Karpas-422 (cell line): Measurements from ENCODE around the gene THBS2. TPM values are rescaled to one million over a fixed set of nuclear protein-coding genes. Genes with fewer than 3 reads are reported as not detected.

ENCODE experiments used
- DNase-seq: peaks from one replicate; pipeline ENCODE4 v3.0.0-alpha.2; 2015
- H2AFZ ChIP-seq: fragments of 200-600 bp; sonication (generic); 2 replicates; pipeline ENCODE4 v1.6.1; 2014; ENCODE audit warnings: antibody characterized with exemption, low read length, mixed read lengths
- H3K27ac ChIP-seq: fragments of 200-600 bp; sonication (generic); 2 replicates; pipeline ENCODE4 v1.5.1; 2014; ENCODE audit warnings: mild to moderate bottlenecking, low read length, moderate library complexity
- H3K27me3 ChIP-seq: fragments of 200-600 bp; sonication (generic); 2 replicates; pipeline ENCODE4 v1.6.1; 2014; ENCODE audit warnings: low read length, mixed read lengths
- H3K36me3 ChIP-seq: fragments of 200-600 bp; sonication (generic); 2 replicates; pipeline ENCODE4 v1.6.1; 2014; ENCODE audit warnings: low read length, mixed read lengths; ENCODE audit not compliant: insufficient read depth
- H3K4me1 ChIP-seq: fragments of 200-600 bp; sonication (generic); 2 replicates; pipeline ENCODE4 v1.6.1; 2014; ENCODE audit warnings: mild to moderate bottlenecking, low read length, mixed read lengths
- H3K4me2 ChIP-seq: fragments of 200-600 bp; sonication (generic); 2 replicates; pipeline ENCODE4 v1.6.1; 2014; ENCODE audit warnings: low read length, low read depth, mild to moderate bottlenecking; ENCODE audit not compliant: poor library complexity, severe bottlenecking
- H3K4me3 ChIP-seq: fragments of 200-600 bp; sonication (generic); 2 replicates; pipeline ENCODE4 v1.5.1; 2014; ENCODE audit warnings: mild to moderate bottlenecking, antibody characterized with exemption, low read length, mixed read lengths
- H3K79me2 ChIP-seq: fragments of 200-600 bp; sonication (generic); 2 replicates; pipeline ENCODE4 v1.6.1; 2014; ENCODE audit warnings: mild to moderate bottlenecking, low read length, mixed read lengths
- H3K9ac ChIP-seq: fragments of 200-600 bp; sonication (generic); 2 replicates; pipeline ENCODE4 v1.6.0; 2014; ENCODE audit warnings: low read length
- H3K9me2 ChIP-seq: fragments of 200-600 bp; sonication (generic), shearing (Covaris generic); replicated peaks from 2 replicates; pipeline ENCODE4 v1.6.0; 2014; ENCODE audit warnings: mild to moderate bottlenecking, low read length, moderate library complexity; ENCODE audit not compliant: insufficient read depth
- H3K9me3 ChIP-seq: fragments of 300-700, 200-600 bp; sonication (generic); 2 replicates; pipeline ENCODE4 v1.6.1; 2014; ENCODE audit warnings: low read length, mixed read lengths
- H4K20me1 ChIP-seq: fragments of 200-600 bp; sonication (generic); 2 replicates; pipeline ENCODE4 v1.6.1; 2014; ENCODE audit warnings: mild to moderate bottlenecking, antibody characterized with exemption, low read length, low read depth; ENCODE audit not compliant: insufficient read depth
- total RNA-seq: library from RNA; depleted of rRNA; stranded (reverse); fragments of >200 nt; shearing (Covaris generic); gene quantifications from 2 replicates; pipeline ENCODE4 v1.2.3, GENCODE V29; 2014; ENCODE audit warnings: low replicate concordance

The THBS2 gene
- total RNA-seq, 1 experiment from 2014 or later, result not detected

GRCh38 chr6:169173532-169174268, 79.9 kb downstream of the THBS2 start:
- H3K4me1 ChIP-seq, result no peaks in the 10 kb centered on the region
- H4K20me1 ChIP-seq, result no peaks in the 10 kb centered on the region
- no peak overlapping the region for H3K4me3 ChIP-seq
- H3K27me3 ChIP-seq, result no peaks in the 10 kb centered on the region
- H3K9me3 ChIP-seq, result no peaks in the 10 kb centered on the region
- no peak overlapping the region for H3K4me2 ChIP-seq
- H3K36me3 ChIP-seq, result no peaks in the 10 kb centered on the region
- H3K9me2 ChIP-seq, result no peaks in the 10 kb centered on the region
- no peak overlapping the region for H2AFZ ChIP-seq
- no peak overlapping the region for H3K9ac ChIP-seq
- H3K27ac ChIP-seq, result no peak overlapping the region
- H3K79me2 ChIP-seq, result no peaks in the 10 kb centered on the region
- DNase-seq, result no peak

GRCh38 chr6:169172946-169173345, 80.7 kb downstream of the THBS2 start:
- Histone ChIP-seq H2AFZ (no peak overlapping the region), H3K4me3 (no peak overlapping the region), H4K20me1 (no peaks in the 10 kb centered on the region), H3K27me3 (no peaks in the 10 kb centered on the region), H3K4me2 (no peak overlapping the region), H3K9me2 (no peaks in the 10 kb centered on the region), H3K27ac (no peak overlapping the region), H3K9ac (no peak overlapping the region), H3K79me2 (no peaks in the 10 kb centered on the region), H3K4me1 (no peaks in the 10 kb centered on the region), H3K9me3 (no peaks in the 10 kb centered on the region), H3K36me3 (no peaks in the 10 kb centered on the region)
- DNase-seq, result no peak

- H3K4me1 ChIP-seq, result no peaks in the 10 kb centered on the region
- no peaks in the 10 kb centered on the region for H3K9me3 ChIP-seq
- H3K9me2 ChIP-seq, result no peaks in the 10 kb centered on the region
- no peaks in the 10 kb centered on the region for H4K20me1 ChIP-seq
- H3K79me2 ChIP-seq, result no peaks in the 10 kb centered on the region
- DNase-seq, result no peak
- H3K9ac ChIP-seq, result no peak overlapping the region
- no peak overlapping the region for H3K4me3 ChIP-seq
- no peak overlapping the region for H3K4me2 ChIP-seq
- no peaks in the 10 kb centered on the region for H3K36me3 ChIP-seq
- H3K27me3 ChIP-seq, result no peaks in the 10 kb centered on the region
- no peak overlapping the region for H3K27ac ChIP-seq
- no peak overlapping the region for H2AFZ ChIP-seq
These were observed 81.2 kb downstream of the THBS2 start for GRCh38 chr6:169172456-169172855.

GRCh38 chr6:169171951-169172350, 81.7 kb downstream of the THBS2 start:
- Histone ChIP-seq H3K4me2 (no peak overlapping the region), H4K20me1 (no peaks in the 10 kb centered on the region), H3K4me1 (no peaks in the 10 kb centered on the region), H3K36me3 (no peaks in the 10 kb centered on the region), H3K9me3 (no peaks in the 10 kb centered on the region), H3K9ac (no peak overlapping the region), H2AFZ (no peak overlapping the region), H3K79me2 (no peaks in the 10 kb centered on the region), H3K9me2 (no peaks in the 10 kb centered on the region), H3K27me3 (no peaks in the 10 kb centered on the region), H3K4me3 (no peak overlapping the region), H3K27ac (no peak overlapping the region)
- no peak for DNase-seq

- Histone ChIP-seq H2AFZ (no peak overlapping the region), H3K4me2 (no peak overlapping the region), H3K79me2 (no peaks in the 10 kb centered on the region), H3K27me3 (no peaks in the 10 kb centered on the region), H3K9ac (no peak overlapping the region), H3K9me3 (no peaks in the 10 kb centered on the region), H3K9me2 (no peaks in the 10 kb centered on the region), H3K4me1 (no peaks in the 10 kb centered on the region), H3K4me3 (no peak overlapping the region), H4K20me1 (no peaks in the 10 kb centered on the region), H3K36me3 (no peaks in the 10 kb centered on the region), H3K27ac (no peak overlapping the region)
- no peak for DNase-seq
These were observed 82.6 kb downstream of the THBS2 start for GRCh38 chr6:169171016-169171415.

GRCh38 chr6:169170583-169170955, 83.1 kb downstream of the THBS2 start:
- no peak overlapping the region for H3K4me3 ChIP-seq
- no peaks in the 10 kb centered on the region for H3K4me1 ChIP-seq

GRCh38 chr6:169169941-169170582, 83.6 kb downstream of the THBS2 start:
- no peak overlapping the region for H2AFZ ChIP-seq
- H3K79me2 ChIP-seq, result no peaks in the 10 kb centered on the region
- no peak for DNase-seq
- no peaks in the 10 kb centered on the region for H3K9me2 ChIP-seq
- H3K4me3 ChIP-seq, result no peak overlapping the region
- no peak overlapping the region for H3K4me2 ChIP-seq
- no peaks in the 10 kb centered on the region for H3K9me3 ChIP-seq
- no peaks in the 10 kb centered on the region for H4K20me1 ChIP-seq
- no peak overlapping the region for H3K27ac ChIP-seq
- H3K36me3 ChIP-seq, result no peaks in the 10 kb centered on the region
- no peaks in the 10 kb centered on the region for H3K4me1 ChIP-seq
- no peaks in the 10 kb centered on the region for H3K27me3 ChIP-seq
- H3K9ac ChIP-seq, result no peak overlapping the region

More at GRCh38 chr6:169170583-169170955, 83.1 kb downstream of the THBS2 start:
- H2AFZ ChIP-seq, result no peak overlapping the region
- no peak for DNase-seq
- no peaks in the 10 kb centered on the region for H3K27me3 ChIP-seq
- no peaks in the 10 kb centered on the region for H3K9me3 ChIP-seq
- H3K36me3 ChIP-seq, result no peaks in the 10 kb centered on the region
- no peak overlapping the region for H3K27ac ChIP-seq
- no peaks in the 10 kb centered on the region for H4K20me1 ChIP-seq
- H3K79me2 ChIP-seq, result no peaks in the 10 kb centered on the region
- H3K9ac ChIP-seq, result no peak overlapping the region
- H3K4me2 ChIP-seq, result no peak overlapping the region
- no peaks in the 10 kb centered on the region for H3K9me2 ChIP-seq

- Histone ChIP-seq H3K79me2 (no peaks in the 10 kb centered on the region), H4K20me1 (no peaks in the 10 kb centered on the region), H3K36me3 (no peaks in the 10 kb centered on the region), H3K9me3 (no peaks in the 10 kb centered on the region), H3K27me3 (no peaks in the 10 kb centered on the region), H3K9ac (no peak overlapping the region), H2AFZ (no peak overlapping the region), H3K4me2 (no peak overlapping the region), H3K27ac (no peak overlapping the region), H3K4me3 (no peak overlapping the region), H3K9me2 (no peaks in the 10 kb centered on the region), H3K4me1 (no peaks in the 10 kb centered on the region)
- DNase-seq, result no peak
These were observed 84.3 kb downstream of the THBS2 start for GRCh38 chr6:169169375-169169774.
